Activated CD4-positive, CD25-positive, alpha-beta regulatory T cell treated with anti-CD3 and anti-CD28 coated beads, Interleukin-2, amount 50 U/mL, for 16 hours (primary cell): ENCODE measurements around the gene PJA1.

Experiments used
- DNase-seq: peaks from one replicate; pipeline ENCODE4 v3.0.0-alpha.2; 2020; ENCODE audit warnings: low read depth, low spot score

PJA1 gene

GRCh38 chrX:69143530-69143929, 21.7 kb downstream of the PJA1 start:
- DNase-seq = no peak

GRCh38 chrX:69142788-69143469, 22.3 kb downstream of the PJA1 start:
- DNase-seq = no peak

- DNase-seq = no peak
Observed at GRCh38 chrX:69140837-69141236, 24.4 kb downstream of the PJA1 start.

- no peak for DNase-seq
Observed at GRCh38 chrX:69139516-69139915, 25.7 kb downstream of the PJA1 start.

GRCh38 chrX:69138512-69138911, 26.7 kb downstream of the PJA1 start:
- DNase-seq = no peak

GRCh38 chrX:69138118-69138390, 27.2 kb downstream of the PJA1 start:
- no peak for DNase-seq

- DNase-seq = no peak
Observed at GRCh38 chrX:69137371-69138117, 27.7 kb downstream of the PJA1 start.

GRCh38 chrX:69136546-69137331, 28.5 kb downstream of the PJA1 start:
- no peak for DNase-seq

GRCh38 chrX:69133921-69134542, 31.2 kb downstream of the PJA1 start:
- no peak for DNase-seq

- no peak for DNase-seq
Observed at GRCh38 chrX:69131886-69132285, 33.4 kb downstream of the PJA1 start.

GRCh38 chrX:69130439-69130838, 34.8 kb downstream of the PJA1 start:
- no peak for DNase-seq

- DNase-seq = no peak
Observed at GRCh38 chrX:69128588-69128987, 36.7 kb downstream of the PJA1 start.

- no peak for DNase-seq
Observed at GRCh38 chrX:69127466-69127865, 37.8 kb downstream of the PJA1 start.

GRCh38 chrX:69126642-69127041, 38.6 kb downstream of the PJA1 start:
- no peak for DNase-seq

GRCh38 chrX:69125094-69125493, 40.2 kb downstream of the PJA1 start:
- DNase-seq = no peak

GRCh38 chrX:69124108-69124507, 41.1 kb downstream of the PJA1 start:
- no peak for DNase-seq

GRCh38 chrX:69123481-69123880, 41.8 kb downstream of the PJA1 start:
- no peak for DNase-seq

- no peak for DNase-seq
Observed at GRCh38 chrX:69121321-69122000, 43.8 kb downstream of the PJA1 start.

- no peak for DNase-seq
Observed at GRCh38 chrX:69120476-69120875, 44.8 kb downstream of the PJA1 start.

- DNase-seq = no peak
Observed at GRCh38 chrX:69119122-69119521, 46.1 kb downstream of the PJA1 start.

GRCh38 chrX:69117876-69118526, 47.3 kb downstream of the PJA1 start:
- DNase-seq = no peak
